Upper lobe of right lung (tissue), 1 donor: Measurements from ENCODE around the gene GRK4. TPM values are rescaled to one million over a fixed set of nuclear protein-coding genes. Genes with fewer than 3 reads are reported as not detected.

Experiments
- ATAC-seq: fragments of 200-7000 bp; cut with Tn5 transposase; one replicate; pipeline ENCODE4 v1.9.1; 2020; ENCODE audit warnings: mild to moderate bottlenecking, moderate library complexity
- DNase-seq: peaks from one replicate; pipeline ENCODE4 v3.0.0-alpha.2; 2020
- H3K27ac ChIP-seq: fragments of 200-600 bp; one replicate; pipeline ENCODE4 v1.8.0; 2022
- H3K27me3 ChIP-seq: fragments of 200-600 bp; one replicate; pipeline ENCODE4 v1.8.0; 2022; ENCODE audit warnings: mild to moderate bottlenecking
- H3K36me3 ChIP-seq: fragments of 200-600 bp; one replicate; pipeline ENCODE4 v1.8.0; 2022
- H3K4me1 ChIP-seq: fragments of 200-600 bp; one replicate; pipeline ENCODE4 v1.8.0; 2022
- H3K4me3 ChIP-seq: fragments of 200-600 bp; one replicate; pipeline ENCODE4 v1.8.0; 2022; ENCODE audit warnings: mild to moderate bottlenecking
- H3K9me3 ChIP-seq: fragments of 200-600 bp; one replicate; pipeline ENCODE4 v1.8.0; 2022
- intact Hi-C: fragments of 100-400 bp; cut with DNase I; formaldehyde crosslinking; loops from one replicate; pipeline ENCODE4 v1.11.0; 2022
- total RNA-seq: library from RNA; stranded (reverse); fragmentation: NEBNext Ultra II Directional; extraction: Animal tissue kit (Norgen Biotek cat#: 25700); gene quantifications from one replicate; pipeline ENCODE4 v1.2.1, GENCODE V29; 2021
- TF ChIP-seq, protein P1 (sequence below): fragments of 200-600 bp; IDR thresholded peaks from one replicate; pipeline ENCODE4 v1.8.0; 2022; ENCODE audit warnings: antibody characterized with exemption
- donor health status: DM: no; HTN: yes; CAD: no; lungs with severe emphysema.

The GRK4 gene
- total RNA-seq, 1 donor from 2014 or later, result 8.0 TPM

DNA sequence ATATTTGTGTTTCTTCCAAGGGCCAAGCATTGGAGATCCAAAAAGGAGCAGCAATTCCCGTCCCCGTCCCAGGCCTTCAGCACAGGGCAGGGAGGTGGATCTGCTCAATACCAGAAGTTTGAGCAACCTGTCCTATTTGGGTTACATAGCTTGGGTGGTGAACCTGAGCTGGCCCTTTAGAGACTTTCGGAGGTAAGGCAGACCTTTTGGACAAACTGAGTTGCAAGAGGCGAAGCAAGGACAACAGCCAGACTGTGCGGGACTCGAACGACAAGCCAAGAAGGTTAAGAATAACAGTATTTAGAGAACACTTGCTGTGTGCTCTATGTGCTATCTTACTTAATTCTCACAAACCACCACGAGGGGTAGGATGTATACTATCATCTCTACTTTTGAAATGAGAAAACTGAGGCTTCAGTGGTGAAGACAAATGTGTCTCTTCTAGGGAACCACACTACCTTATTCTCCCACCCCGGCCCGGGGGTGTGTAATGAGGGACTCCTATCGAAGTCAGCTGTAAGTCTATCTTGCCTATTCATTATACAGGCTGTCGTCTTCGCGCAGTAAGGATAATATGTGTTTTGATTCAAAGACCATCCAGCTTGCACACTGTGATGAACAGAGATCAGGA, 1.4 kb upstream of the GRK4 start:
- peaks cover 24% of the 10 kb centered on the region for H3K4me1 ChIP-seq

DNA sequence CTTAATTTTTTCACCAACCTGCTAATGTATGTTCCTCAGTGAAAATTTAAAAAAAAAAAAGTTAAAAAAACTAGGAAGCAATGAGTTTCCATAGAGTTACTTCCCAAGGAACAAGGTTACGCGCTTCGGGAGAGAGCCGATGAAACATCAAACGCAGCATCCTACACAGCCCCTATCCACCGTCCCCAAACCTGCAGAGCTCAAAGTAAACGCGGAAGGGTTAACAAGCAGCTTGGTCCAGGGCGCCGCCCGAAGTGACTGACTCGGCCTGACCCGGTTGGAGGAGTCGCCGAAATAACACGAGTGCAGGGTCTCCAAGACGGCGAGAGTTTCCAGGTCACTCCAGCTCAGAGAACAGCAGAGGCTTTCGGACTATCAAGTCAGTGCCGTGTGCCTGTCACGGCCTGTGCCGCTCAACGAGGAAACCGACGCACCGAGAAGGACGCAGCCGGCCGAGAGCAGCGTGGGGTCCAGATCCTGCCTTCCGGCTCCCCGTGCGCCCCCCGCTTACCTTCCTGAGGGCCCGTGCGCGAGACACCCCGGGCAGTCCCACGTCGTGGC, 677 bp upstream of the GRK4 start:
- peak; percentile 46 for ATAC-seq
- Histone ChIP-seq H3K27ac (peak overlapping the region; percentile 90), H3K36me3 (peaks cover 9% of the 10 kb centered on the region), H3K4me3 (peak overlapping the region; percentile 71), H3K9me3 (no peaks in the 10 kb centered on the region), H3K27me3 (no peaks in the 10 kb centered on the region), H3K4me1 (peaks cover 24% of the 10 kb centered on the region)
- intact Hi-C loops, result no loop called here
- no peak for DNase-seq
- TF ChIP-seq, protein P1, sequence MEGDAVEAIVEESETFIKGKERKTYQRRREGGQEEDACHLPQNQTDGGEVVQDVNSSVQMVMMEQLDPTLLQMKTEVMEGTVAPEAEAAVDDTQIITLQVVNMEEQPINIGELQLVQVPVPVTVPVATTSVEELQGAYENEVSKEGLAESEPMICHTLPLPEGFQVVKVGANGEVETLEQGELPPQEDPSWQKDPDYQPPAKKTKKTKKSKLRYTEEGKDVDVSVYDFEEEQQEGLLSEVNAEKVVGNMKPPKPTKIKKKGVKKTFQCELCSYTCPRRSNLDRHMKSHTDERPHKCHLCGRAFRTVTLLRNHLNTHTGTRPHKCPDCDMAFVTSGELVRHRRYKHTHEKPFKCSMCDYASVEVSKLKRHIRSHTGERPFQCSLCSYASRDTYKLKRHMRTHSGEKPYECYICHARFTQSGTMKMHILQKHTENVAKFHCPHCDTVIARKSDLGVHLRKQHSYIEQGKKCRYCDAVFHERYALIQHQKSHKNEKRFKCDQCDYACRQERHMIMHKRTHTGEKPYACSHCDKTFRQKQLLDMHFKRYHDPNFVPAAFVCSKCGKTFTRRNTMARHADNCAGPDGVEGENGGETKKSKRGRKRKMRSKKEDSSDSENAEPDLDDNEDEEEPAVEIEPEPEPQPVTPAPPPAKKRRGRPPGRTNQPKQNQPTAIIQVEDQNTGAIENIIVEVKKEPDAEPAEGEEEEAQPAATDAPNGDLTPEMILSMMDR, result no peak

More for the DNA sequence above, 1.4 kb upstream of the GRK4 start:
- ATAC-seq, result no peak
- peak overlapping the region; percentile 12 for H3K27ac ChIP-seq
- no peak for DNase-seq
- intact Hi-C loops, result no loop called here
- no peaks in the 10 kb centered on the region for H3K27me3 ChIP-seq
- H3K9me3 ChIP-seq, result no peaks in the 10 kb centered on the region
- peak overlapping the region; percentile 71 for H3K4me3 ChIP-seq
- TF ChIP-seq, protein P1, result no peak
- peaks cover 17% of the 10 kb centered on the region for H3K36me3 ChIP-seq

DNA sequence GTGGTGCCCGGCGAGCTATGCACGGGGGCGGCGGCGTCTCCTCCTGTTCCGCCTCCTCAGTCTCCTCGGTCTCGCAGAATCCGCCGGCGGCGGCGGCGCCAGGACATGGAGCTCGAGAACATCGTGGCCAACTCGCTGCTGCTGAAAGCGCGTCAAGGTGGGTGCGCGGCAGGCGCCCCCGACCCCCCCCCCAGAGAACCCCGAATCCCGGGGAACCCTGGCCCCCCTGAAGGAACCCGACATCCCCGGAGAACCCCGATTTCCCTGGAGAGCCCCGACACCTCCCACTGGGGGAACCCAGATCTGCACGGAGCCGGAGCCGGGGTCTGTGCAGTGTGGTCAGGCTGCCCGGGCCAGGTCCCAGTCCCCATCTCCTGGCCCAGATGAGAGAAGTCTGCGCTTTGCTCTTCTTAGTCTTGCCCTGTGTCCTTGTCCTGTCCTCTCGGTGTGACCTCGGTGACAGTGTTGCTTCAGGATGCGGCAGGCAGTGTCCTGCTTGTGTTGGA, 648 bp downstream of the GRK4 start:
- H3K9me3 ChIP-seq, result no peaks in the 10 kb centered on the region
- DNase-seq (no peak), ATAC-seq (peak; percentile 78)
- peaks cover 19% of the 10 kb centered on the region for H3K4me1 ChIP-seq
- H3K4me3 ChIP-seq, result peak overlapping the region; percentile 71
- peak overlapping the region; percentile 90 for H3K27ac ChIP-seq
- intact Hi-C loops, result no loop called here
- H3K27me3 ChIP-seq, result no peaks in the 10 kb centered on the region
- TF ChIP-seq, protein P1, result no peak
- no peaks in the 10 kb centered on the region for H3K36me3 ChIP-seq

DNA sequence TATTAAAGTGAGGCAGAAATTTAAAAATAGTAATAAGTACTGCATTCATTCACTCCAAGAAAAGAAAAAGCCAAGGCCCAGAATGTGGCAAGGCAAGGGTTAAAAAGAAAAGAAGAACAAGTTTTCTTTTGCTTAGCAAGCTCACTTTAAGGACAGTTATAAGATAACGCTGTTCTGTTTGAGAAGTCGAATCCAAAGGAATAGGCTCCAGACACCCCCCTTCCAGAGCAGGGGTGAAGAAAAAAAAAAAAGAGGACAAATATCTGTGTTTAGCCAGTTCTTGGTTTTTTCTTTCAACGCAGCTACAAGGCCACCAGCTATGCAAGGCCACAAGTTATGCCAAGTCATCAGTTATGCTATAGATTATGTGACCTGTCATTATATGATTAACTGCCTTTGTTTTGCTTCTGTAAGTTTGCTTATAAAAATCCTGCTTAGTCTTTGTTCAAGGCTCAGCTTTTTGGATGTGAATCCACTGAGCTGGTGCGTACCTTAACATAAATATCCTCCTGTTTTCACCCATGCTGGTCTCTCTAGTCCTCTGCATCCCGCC, 1.4 kb downstream of the GRK4 start:
- no peaks in the 10 kb centered on the region for H3K27me3 ChIP-seq
- DNase-seq (no peak), ATAC-seq (no peak)
- intact Hi-C loops, result no loop called here
- TF ChIP-seq, protein P1, result no peak
- no peak overlapping the region for H3K27ac ChIP-seq
- H3K9me3 ChIP-seq, result no peaks in the 10 kb centered on the region
- no peaks in the 10 kb centered on the region for H3K36me3 ChIP-seq
- peaks cover 19% of the 10 kb centered on the region for H3K4me1 ChIP-seq
- peak overlapping the region; percentile 71 for H3K4me3 ChIP-seq

DNA sequence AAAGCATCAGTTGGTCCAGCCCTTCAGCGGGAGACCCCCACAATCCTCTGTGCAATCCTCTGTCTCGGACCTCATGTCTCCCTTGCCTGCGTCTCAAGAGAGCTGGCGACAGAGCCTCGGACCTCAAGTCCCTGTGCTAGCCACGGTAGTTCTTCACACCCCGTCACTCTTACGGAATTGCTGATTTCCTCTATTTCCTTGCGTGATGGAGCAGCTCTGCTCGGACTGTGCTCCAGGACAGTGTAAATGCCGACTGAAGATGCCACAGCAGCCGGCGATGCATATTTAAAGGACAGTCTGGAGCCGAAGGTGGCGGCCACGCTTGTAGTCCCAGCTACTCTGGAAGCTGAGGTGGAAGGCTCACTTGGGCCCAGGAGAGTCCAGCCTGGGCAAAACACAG, 1.9 kb downstream of the GRK4 start:
- intact Hi-C loops, result no loop called here
- Histone ChIP-seq H3K36me3 (no peaks in the 10 kb centered on the region), H3K4me1 (peaks cover 19% of the 10 kb centered on the region), H3K9me3 (no peaks in the 10 kb centered on the region), H3K27me3 (no peaks in the 10 kb centered on the region), H3K4me3 (no peak overlapping the region), H3K27ac (no peak overlapping the region)
- ATAC-seq, result no peak
- TF ChIP-seq, protein P1, result no peak
- DNase-seq, result no peak
